ENCODE results near the gene ARFGEF3.

DNA sequence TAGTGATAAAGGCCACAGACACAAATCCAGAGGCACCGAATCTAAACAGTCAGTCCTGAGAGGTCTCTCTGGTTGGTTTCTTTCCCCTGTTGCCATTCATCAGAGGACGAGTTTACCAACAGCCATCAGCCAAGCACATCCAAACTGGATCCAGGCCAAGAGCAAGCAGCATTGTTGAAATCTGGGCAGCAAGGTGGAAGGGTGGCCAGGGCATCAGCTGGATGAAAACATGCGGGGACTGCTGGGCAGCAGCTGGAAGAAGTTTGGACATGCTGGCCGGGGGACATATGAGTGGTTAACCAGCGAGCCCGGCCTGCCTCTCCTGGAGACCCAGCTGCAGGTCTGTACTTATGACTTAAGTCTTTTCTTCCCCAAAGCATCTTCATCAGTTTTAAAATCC is 216.1 kb downstream of the ARFGEF3 start, which contains the start of gene SMIM28:
- TF ChIP-seq CTCF (IDR thresholded peaks at IDR 0.05) (no peak), POLR2A (IDR thresholded peaks at IDR 0.05) (no peak)
